Measurements from ENCODE around the gene NEK9. TPM values are rescaled to one million over a fixed set of nuclear protein-coding genes. Genes with fewer than 3 reads are reported as not detected.

The NEK9 gene
- total and polyA plus RNA-seq, 2 experiments from 2014 or later, result 16.3 to 31.1 TPM

- no peaks in the 10 kb centered on the region for H3K9me3 Mint-ChIP-seq
- DNase-seq (ENCODE audit: low spot score) (no peak), ATAC-seq (no peak)
- no peak overlapping the region for H3K4me3 Mint-ChIP-seq
- no peaks in the 10 kb centered on the region for H3K4me1 Mint-ChIP-seq
- H3K27me3 ChIP-seq (ENCODE audit: insufficient read depth), result no peaks in the 10 kb centered on the region
- no peak overlapping the region for H3K4me3 ChIP-seq
- H3K27me3 Mint-ChIP-seq (ENCODE audit: insufficient read depth, low read depth, poor library complexity), result no peaks in the 10 kb centered on the region
- H3K4me2 ChIP-seq, result no peak overlapping the region
- H3K36me3 Mint-ChIP-seq (ENCODE audit: low read depth), result peaks cover 79% of the 10 kb centered on the region
- H3K4me1 ChIP-seq (ENCODE audit: insufficient read depth), result no peaks in the 10 kb centered on the region
- H3K79me2 ChIP-seq (replicated peaks; ENCODE audit: insufficient read depth), result no peaks in the 10 kb centered on the region
- no peaks in the 10 kb centered on the region for H3K9me2 ChIP-seq (ENCODE audit: insufficient read depth)
- no peaks in the 10 kb centered on the region; the same call in 1 of the 2 replicates for H3F3A ChIP-seq (replicated peaks; ENCODE audit: low read depth)
- H3K27ac Mint-ChIP-seq, result no peak overlapping the region
- TF ChIP-seq ZNF114 (CRISPR knock-in tag; IDR thresholded peaks at IDR 0.05) (no peak), ZNF331 (CRISPR knock-in tag; IDR thresholded peaks at IDR 0.05; ENCODE audit: low read depth) (no peak)
- H2AFZ ChIP-seq, result no peak overlapping the region
- peaks cover 4% of the 10 kb centered on the region; the same call in 1 of the 2 replicates for H4K20me1 ChIP-seq (replicated peaks; ENCODE audit: insufficient read depth)
- peaks cover 13% of the 10 kb centered on the region for H3K36me3 ChIP-seq (ENCODE audit: insufficient read depth)
- H3K27ac ChIP-seq (ENCODE audit: low read depth), result no peak overlapping the region
Observed at GRCh38 chr14:75101491-75101890, 25.4 kb downstream of the NEK9 start.

GRCh38 chr14:75098682-75099081 lies 28.2 kb downstream of the NEK9 start:
- Mint-ChIP-seq H3K4me3 (no peak overlapping the region), H3K27me3 (ENCODE audit: insufficient read depth, low read depth, poor library complexity) (no peaks in the 10 kb centered on the region), H3K36me3 (ENCODE audit: low read depth) (peaks cover 76% of the 10 kb centered on the region), H3K9me3 (no peaks in the 10 kb centered on the region), H3K4me1 (no peaks in the 10 kb centered on the region), H3K27ac (no peak overlapping the region)
- peaks cover 4% of the 10 kb centered on the region; the same call in 1 of the 2 replicates for H4K20me1 ChIP-seq (replicated peaks; ENCODE audit: insufficient read depth)
- H3K4me2 ChIP-seq, result no peak overlapping the region
- H3K27me3 ChIP-seq (ENCODE audit: insufficient read depth), result no peaks in the 10 kb centered on the region
- ATAC-seq (no peak), DNase-seq (ENCODE audit: low spot score) (no peak)
- no peaks in the 10 kb centered on the region; the same call in 1 of the 2 replicates for H3F3A ChIP-seq (replicated peaks; ENCODE audit: low read depth)
- no peak overlapping the region for H3K27ac ChIP-seq (ENCODE audit: low read depth)
- no peaks in the 10 kb centered on the region for H3K79me2 ChIP-seq (replicated peaks; ENCODE audit: insufficient read depth)
- no peaks in the 10 kb centered on the region for H3K9me2 ChIP-seq (ENCODE audit: insufficient read depth)
- peaks cover 15% of the 10 kb centered on the region; the same call in 1 of the 2 replicates for H3K36me3 ChIP-seq (ENCODE audit: insufficient read depth)
- H3K4me3 ChIP-seq, result no peak overlapping the region
- no peak overlapping the region for H2AFZ ChIP-seq
- no peaks in the 10 kb centered on the region for H3K4me1 ChIP-seq (ENCODE audit: insufficient read depth)
- TF ChIP-seq JUNB (IDR thresholded peaks at IDR 0.05; ENCODE audit: unreplicated experiment), result no peak
- TF ChIP-seq ETS1 (IDR thresholded peaks at IDR 0.05), result no peak
- no peak for TF ChIP-seq NANOG (IDR thresholded peaks at IDR 0.05; ENCODE audit: borderline replicate concordance)
- no peak for TF ChIP-seq STAT1 (IDR thresholded peaks at IDR 0.05; ENCODE audit: unreplicated experiment)
- no peak for TF ChIP-seq CREB1 (CRISPR knock-in tag; IDR thresholded peaks at IDR 0.05; ENCODE audit: low read depth)
- no peak for TF ChIP-seq REST (IDR thresholded peaks at IDR 0.05; ENCODE audit: unreplicated experiment)
- TF ChIP-seq CTCF (conservative IDR thresholded peaks at IDR 0.05; ENCODE audit: low read depth in 2 of 2), result no peak
- TF ChIP-seq ZNF114 (CRISPR knock-in tag; IDR thresholded peaks at IDR 0.05), result no peak
- no peak for TF ChIP-seq ZNF462 (CRISPR knock-in tag; IDR thresholded peaks at IDR 0.05)
